GM19324 (cell line): ENCODE data around the gene CLRN2.

Experiments used
- ATAC-seq: cut with Tn5 transposase; IDR thresholded peaks from one replicate; pipeline ENCODE4 v1.9.1; 2021; ENCODE audit warnings: mild to moderate bottlenecking, moderate library complexity; ENCODE audit not compliant: unreplicated experiment, low FRiP score

CLRN2 gene

DNA sequence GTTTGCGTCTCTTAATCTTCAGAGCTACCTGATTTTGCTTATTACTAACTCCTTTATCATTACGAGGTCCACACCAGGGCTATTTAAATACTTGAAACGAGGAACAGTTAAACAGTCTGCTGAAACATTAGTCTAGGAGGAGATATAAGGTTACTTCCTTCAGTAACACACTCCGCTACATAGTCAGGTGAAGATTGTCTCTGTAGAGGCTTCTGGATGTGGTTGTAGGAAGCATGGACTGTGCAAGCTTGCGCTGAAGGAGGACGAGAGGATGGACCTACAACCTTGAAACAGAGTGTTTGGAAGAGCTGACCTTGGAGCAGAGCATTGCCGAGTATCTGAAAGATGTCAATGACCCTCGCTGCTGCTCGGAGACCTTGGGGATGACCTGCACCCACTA lies at the start of gene CLRN2:
TSS of gene CLRN2 (plus strand) at position 301 of the 400 bp plus-strand sequence. CDS start 102 bp downstream, outside the sequence.
- no peak for ATAC-seq

GRCh38 chr4:17468619-17469221 lies 46.2 kb upstream of the CLRN2 start:
- no peak for ATAC-seq

DNA sequence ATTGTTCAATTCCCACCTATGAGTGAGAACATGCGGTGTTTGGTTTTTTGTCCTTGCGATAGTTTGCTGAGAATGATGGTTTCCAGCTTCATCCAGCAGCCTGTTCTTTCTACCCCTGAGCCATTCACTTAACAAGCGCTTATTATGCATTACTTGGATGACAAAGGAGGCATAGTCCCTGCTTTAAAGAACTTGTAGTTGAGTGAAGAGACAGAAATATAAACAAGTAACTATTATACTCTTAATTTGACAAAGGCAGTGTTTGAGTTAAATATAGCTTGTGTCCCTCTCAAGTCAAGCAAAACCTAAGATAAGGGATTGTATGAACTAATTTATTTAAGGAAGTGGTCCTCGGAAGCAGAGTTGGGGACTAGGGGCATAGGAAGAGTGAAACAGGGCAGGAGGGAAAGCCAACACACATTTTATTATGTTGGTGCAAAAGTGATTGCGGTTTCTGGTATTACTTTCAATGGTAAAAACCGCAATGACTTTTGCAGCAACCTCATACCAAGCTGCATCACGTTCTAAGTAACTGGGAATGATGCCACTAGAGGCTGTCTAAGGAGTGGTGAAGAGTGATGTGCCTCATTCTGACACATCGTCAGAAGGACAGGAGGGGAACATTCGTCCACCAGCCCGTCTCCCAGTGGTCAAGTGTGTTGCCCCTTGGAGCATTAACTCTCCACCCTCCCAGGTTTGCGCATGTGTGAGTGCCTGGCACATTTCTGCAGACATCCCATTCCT lies 44.9 kb upstream of the CLRN2 start:
- no peak for ATAC-seq

DNA sequence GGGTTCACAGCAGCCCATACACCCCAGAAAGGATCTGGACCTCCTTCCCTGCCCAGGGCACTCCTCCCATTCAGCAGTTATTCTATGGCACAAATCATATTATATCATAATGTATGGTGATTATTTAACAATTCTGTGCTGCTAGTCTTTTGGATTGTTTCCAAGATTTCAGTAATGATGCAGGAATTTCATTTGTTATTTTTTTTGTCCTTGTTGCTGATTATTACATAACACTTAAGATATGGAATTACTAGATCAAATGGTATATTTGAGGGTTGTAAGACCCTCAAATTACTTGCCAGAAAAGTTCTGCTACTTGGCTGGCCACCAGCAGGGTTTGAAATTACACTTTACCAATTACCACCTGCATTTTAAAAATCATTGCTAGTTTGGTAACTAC lies 39.5 kb upstream of the CLRN2 start:
- no peak for ATAC-seq

- no peak for ATAC-seq
Measured at GRCh38 chr4:17476853-17477252, 38.1 kb upstream of the CLRN2 start.

- no peak for ATAC-seq
Measured at GRCh38 chr4:17477774-17478472, 37.0 kb upstream of the CLRN2 start.

- no peak for ATAC-seq
Measured at GRCh38 chr4:17480210-17480927, 34.6 kb upstream of the CLRN2 start.

- no peak for ATAC-seq
Measured at GRCh38 chr4:17480955-17481354, 34.0 kb upstream of the CLRN2 start.

DNA sequence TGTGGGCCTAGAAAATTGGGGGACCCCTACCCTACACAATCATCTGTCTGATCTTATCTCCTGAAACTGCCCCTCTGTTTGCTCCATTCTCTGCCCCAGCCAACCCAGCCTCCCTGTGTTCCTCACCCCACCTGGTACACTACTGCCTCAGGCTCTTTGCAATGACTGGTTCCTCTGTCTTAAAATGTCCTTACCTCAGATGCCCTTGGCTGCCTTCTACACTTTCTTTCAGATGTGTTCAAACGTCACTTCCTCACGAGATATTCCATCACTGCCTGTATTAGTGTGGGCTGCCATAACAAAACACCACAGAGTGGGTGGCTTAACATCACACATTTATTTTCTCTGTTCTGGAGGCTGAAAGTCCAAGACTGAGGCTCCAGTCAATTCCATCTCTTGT lies 32.2 kb upstream of the CLRN2 start:
- ATAC-seq = no peak

- ATAC-seq = no peak
Measured at GRCh38 chr4:17489123-17489522, 25.8 kb upstream of the CLRN2 start.

DNA sequence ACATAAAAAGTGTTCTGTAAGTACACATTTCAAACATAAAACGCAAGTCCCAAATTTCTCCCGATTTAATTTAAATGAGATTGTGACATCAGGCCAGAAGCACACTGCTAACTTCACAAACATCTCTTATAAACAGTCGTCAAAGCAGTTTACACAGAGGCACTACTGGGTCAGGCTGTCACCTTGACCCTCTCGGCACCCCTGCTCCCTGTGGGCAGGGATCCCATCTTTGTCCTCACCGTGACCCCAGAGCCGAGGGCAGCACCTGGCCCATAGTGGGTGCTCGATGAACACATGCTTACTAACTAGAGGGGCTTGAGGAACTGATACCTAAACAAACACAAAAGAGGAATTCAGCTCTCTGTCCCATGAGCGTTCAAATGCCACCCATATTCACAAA lies 25.2 kb upstream of the CLRN2 start:
- ATAC-seq = no peak

DNA sequence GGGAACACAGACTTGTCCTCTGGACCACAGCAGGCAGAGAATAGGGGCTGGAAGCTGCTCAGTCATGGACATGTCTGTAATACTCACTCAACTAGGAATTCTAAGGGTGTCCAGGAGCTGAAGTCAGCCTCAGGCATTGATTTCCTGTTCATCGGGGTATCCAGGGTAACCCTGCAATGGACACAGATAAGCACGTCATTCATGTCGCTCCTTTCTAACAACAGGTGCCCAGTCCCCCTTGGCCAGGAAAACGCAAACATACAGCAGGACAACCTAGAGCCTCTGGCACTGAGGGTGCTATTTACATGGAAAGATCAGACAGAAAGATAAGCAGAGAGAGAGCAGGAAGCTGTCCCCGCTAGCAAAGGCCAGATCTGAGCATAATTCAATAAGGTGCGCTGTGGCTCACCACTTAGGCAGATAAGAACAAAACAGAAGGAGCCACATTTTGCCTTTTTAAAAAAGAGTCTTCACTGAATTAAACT lies 24.3 kb upstream of the CLRN2 start:
- no peak for ATAC-seq

DNA sequence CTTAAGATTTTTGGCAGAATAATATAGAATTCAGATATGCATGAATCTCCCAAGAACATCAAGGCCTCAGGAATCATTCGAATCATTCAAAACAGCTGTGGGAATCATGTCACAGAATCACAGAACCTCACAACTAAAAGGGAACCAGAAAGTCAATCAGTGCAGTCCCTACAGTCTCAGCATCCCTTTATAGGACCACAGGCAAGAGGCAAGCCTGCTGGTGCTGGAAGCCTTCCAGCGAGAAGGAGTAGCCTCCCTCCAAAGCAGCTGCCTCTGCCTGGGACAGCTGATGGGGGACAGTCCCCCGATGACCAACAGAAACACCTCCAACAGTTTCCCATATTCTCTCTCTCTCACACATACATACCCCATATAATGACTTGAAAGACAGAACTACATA lies 23.8 kb upstream of the CLRN2 start:
- ATAC-seq = no peak

DNA sequence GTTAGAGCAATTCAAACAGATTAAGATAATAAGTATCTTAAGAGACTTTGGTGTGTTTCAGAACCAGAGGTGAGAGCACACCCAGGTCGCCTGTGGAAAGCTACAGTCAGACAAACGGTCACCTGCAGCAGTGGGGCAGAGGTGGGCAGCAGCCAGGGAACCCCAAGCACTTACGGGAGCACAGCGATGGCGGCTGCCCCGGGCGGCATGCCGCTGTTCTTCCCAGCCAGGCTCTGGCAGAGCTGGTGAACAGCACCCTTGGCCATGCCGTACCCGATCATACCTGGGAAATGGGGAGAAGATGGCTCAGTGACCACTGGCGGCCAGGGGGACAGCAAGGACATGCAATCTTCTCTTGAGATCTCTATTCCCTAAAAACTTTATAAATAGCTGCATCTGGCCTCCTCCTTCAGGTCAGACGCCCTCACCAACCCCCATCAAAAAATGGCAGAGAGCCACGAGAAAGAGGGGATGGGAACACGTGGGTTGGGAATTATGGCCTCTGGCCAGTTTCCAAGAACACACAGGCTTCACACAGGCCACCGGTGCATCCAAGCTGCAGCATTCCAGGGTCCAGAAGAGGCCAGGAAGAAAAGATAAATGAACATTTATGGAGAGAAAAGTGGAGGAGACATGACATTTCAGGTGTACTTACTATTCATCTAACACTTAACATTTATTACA lies 22.8 kb upstream of the CLRN2 start:
- ATAC-seq = no peak

DNA sequence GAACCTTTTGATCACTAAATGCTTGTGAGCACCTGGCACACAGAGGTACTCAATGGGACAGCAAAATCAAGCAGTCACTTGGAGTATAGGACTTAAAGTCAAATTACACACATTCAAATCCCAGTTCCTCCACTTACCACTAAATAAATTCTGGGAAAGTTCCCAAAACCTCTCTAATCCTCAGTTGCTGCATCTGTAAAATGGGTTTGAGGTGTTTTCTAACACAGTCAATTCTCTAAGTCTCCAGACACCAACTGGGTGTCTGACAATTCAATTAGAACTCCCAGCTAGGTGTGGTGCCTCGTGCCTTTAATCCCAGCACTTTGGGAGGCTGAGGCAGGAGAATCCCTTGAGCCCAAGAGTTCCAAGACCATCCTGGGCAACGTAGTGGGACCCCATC lies 22.1 kb upstream of the CLRN2 start:
- ATAC-seq = no peak

DNA sequence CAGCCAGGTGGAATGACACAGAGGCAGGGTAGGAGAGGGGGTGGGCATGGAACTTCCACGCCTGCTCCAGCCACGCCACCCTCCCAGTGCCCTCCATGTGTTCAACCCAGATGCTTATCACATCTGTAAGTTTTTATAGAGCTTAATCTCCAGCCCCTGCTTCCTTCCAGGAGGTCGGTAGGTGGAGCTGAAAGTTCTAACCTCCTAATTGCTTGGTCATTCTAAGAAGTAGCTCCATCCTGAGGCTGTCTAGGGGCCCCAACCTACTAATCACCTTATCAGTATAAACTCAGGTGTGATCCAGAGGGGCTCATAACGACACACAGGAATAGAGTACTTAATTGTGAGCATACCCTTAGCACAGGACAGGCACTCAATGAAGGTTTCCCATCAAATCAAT lies 21.3 kb upstream of the CLRN2 start:
- ATAC-seq = no peak

- ATAC-seq = no peak
Measured at GRCh38 chr4:17494258-17495190, 20.4 kb upstream of the CLRN2 start.

- ATAC-seq = no peak
Measured at GRCh38 chr4:17497890-17498523, 17.0 kb upstream of the CLRN2 start.

- ATAC-seq = no peak
Measured at GRCh38 chr4:17500574-17500973, 14.4 kb upstream of the CLRN2 start.
